A549 (cell line): ENCODE measurements around the gene TNS3. TPM values are rescaled to one million over a fixed set of nuclear protein-coding genes. Genes with fewer than 3 reads are reported as not detected.

Experiments
- ATAC-seq, 2 experiments: fragments of 200-7000 bp in 1 of 2; fragments of >200 bp in 1 of 2; cut with Nextera tagmentation in 1 of 2; cut with Tn5 transposase in 1 of 2; 3 replicates each; pipeline versions ENCODE4 v1.8.0 to v1.9.1; 2018 to 2020; ENCODE audit warnings: mild to moderate bottlenecking in 1 of 2, moderate library complexity in 1 of 2
- CTCF ChIA-PET: fragments of 300-600 bp; sonication (Branson Sonifier 250); formaldehyde crosslinking; extraction: SDS; loops from one replicate; lab custom pipeline; 2021; ENCODE audit warnings: antibody characterized with exemption, inconsistent platforms; lab: Yijun Ruan, JAX
- POLR2A ChIA-PET: fragments of 350-600 bp; formaldehyde crosslinking; extraction: SDS; loops from one replicate; lab custom pipeline; 2021; ENCODE audit warnings: antibody characterized with exemption, inconsistent platforms; lab: Yijun Ruan, JAX
- DNase-seq, 2 experiments: peaks; one replicate each; pipeline versions ENCODE4 v3.0.0 to v3.0.0-alpha.2; 2011 to 2016; ENCODE audit warnings: low read depth in 1 of 2, low spot score in 1 of 2
- FAIRE-seq: peaks from 2 replicates; lab custom pipeline; 2011; peaks lifted over from hg19 to GRCh38; lab: Jason Lieb, UNC
- H3K27ac ChIP-seq, 2 experiments: fragments of >200 bp; sonication (Bioruptor Twin); formaldehyde crosslinking; 3 replicates each; pipeline ENCODE4 v1.5.1; 2016 to 2017
- H3K4me1 ChIP-seq: fragments of >200 bp; sonication (Bioruptor Twin); formaldehyde crosslinking; 3 replicates; pipeline ENCODE4 v1.6.1; 2016
- H3K4me2 ChIP-seq: fragments of >200 bp; sonication (Bioruptor Twin); formaldehyde crosslinking; 3 replicates; pipeline ENCODE4 v1.6.1; 2016
- H3K4me3 ChIP-seq: fragments of >200 bp; sonication (Bioruptor Twin); formaldehyde crosslinking; 3 replicates; pipeline ENCODE4 v1.5.1; 2016
- H3K9me3 ChIP-seq: fragments of >200 bp; sonication (Bioruptor Twin); formaldehyde crosslinking; 3 replicates; pipeline ENCODE4 v1.6.1; 2016
- CBX8 ChIP-seq: fragments of 200-600 bp; sonication (generic); IDR thresholded peaks from 2 replicates; pipeline ENCODE4 v1.6.1; 2016
- EHF ChIP-seq: fragments of 250-450 bp; sonication (Bioruptor Pico); IDR thresholded peaks from 2 replicates; pipeline ENCODE4 v1.5.0; 2020; ENCODE audit warnings: mild to moderate bottlenecking
- EHMT2 ChIP-seq: fragments of 200-600 bp; sonication (generic); IDR thresholded peaks from 2 replicates; pipeline ENCODE4 v1.6.1; 2016; ENCODE audit warnings: antibody characterized with exemption, low read depth, mild to moderate bottlenecking, moderate library complexity
- EP300 ChIP-seq, 2 experiments: fragments of >200 bp; sonication (Bioruptor Twin); formaldehyde crosslinking; IDR thresholded peaks; 2 replicates in 1 of 2; 3 replicates in 1 of 2; pipeline ENCODE4 v1.6.1; 2016 to 2017
- FOSB ChIP-seq: fragments of 250-450 bp; sonication (Bioruptor Pico); IDR thresholded peaks from 2 replicates; pipeline ENCODE4 v1.5.0; 2020; ENCODE audit warnings: mild to moderate bottlenecking, moderate library complexity
- FOSL2 ChIP-seq, 2 experiments: fragments of 450-650 bp in 1 of 2; fragments of >200 bp in 1 of 2; sonication (Bioruptor Twin) in 1 of 2; formaldehyde crosslinking; IDR thresholded peaks; 2 replicates each; pipeline versions ENCODE4 v1.5.0 to v1.6.1; 2016 to 2020; ENCODE audit warnings: mild to moderate bottlenecking in 1 of 2, moderate library complexity in 1 of 2
- FOXS1 ChIP-seq: fragments of 250-450 bp; sonication (Bioruptor Pico); IDR thresholded peaks from 2 replicates; pipeline ENCODE4 v1.5.0; 2020; ENCODE audit warnings: mild to moderate bottlenecking, moderate library complexity
- GATA3 ChIP-seq: IDR thresholded peaks from 2 replicates; pipeline ENCODE4 v1.6.1; 2012; ENCODE audit warnings: borderline replicate concordance
- HDAC2 ChIP-seq: fragments of 200-600 bp; sonication (generic); IDR thresholded peaks from 2 replicates; pipeline ENCODE4 v1.6.1; 2016
- HEYL ChIP-seq: fragments of 250-450 bp; sonication (Bioruptor Pico); IDR thresholded peaks from 2 replicates; pipeline ENCODE4 v1.8.0; 2021; ENCODE audit warnings: mild to moderate bottlenecking, moderate library complexity
- HMGXB4 ChIP-seq: fragments of 250-450 bp; sonication (Bioruptor Pico); IDR thresholded peaks from 2 replicates; pipeline ENCODE4 v1.5.0; 2021; ENCODE audit warnings: mild to moderate bottlenecking, moderate library complexity, borderline replicate concordance
- HOXB13 ChIP-seq: fragments of 250-450 bp; sonication (Bioruptor Pico); IDR thresholded peaks from 2 replicates; pipeline ENCODE4 v1.5.0; 2020; ENCODE audit warnings: low read depth, mild to moderate bottlenecking, moderate library complexity
- KDM1A ChIP-seq: fragments of 200-600 bp; sonication (generic); IDR thresholded peaks from 2 replicates; pipeline ENCODE4 v1.6.1; 2016; ENCODE audit warnings: low read depth, mild to moderate bottlenecking
- NR3C1 ChIP-seq: fragments of >200 bp; sonication (Bioruptor Twin); formaldehyde crosslinking; IDR thresholded peaks from 3 replicates; pipeline ENCODE4 v1.6.1; 2017
- REST ChIP-seq: fragments of 200-600 bp; sonication (generic); IDR thresholded peaks from 2 replicates; pipeline ENCODE4 v1.6.1; 2016; ENCODE audit warnings: antibody characterized with exemption, mild to moderate bottlenecking, moderate library complexity
- RNF2 ChIP-seq: fragments of 200-600 bp; sonication (generic); IDR thresholded peaks from 2 replicates; pipeline ENCODE4 v1.6.1; 2016; ENCODE audit warnings: low read depth, mild to moderate bottlenecking, antibody characterized with exemption, moderate library complexity, borderline replicate concordance
- TFCP2L1 ChIP-seq: fragments of 250-450 bp; sonication (Bioruptor Pico); IDR thresholded peaks from 2 replicates; pipeline ENCODE4 v1.5.0; 2021; ENCODE audit warnings: mild to moderate bottlenecking
- TP53 ChIP-seq: fragments of 250-450 bp; sonication (Bioruptor Pico); IDR thresholded peaks from 2 replicates; pipeline ENCODE4 v1.5.0; 2021; ENCODE audit warnings: mild to moderate bottlenecking, moderate library complexity
- USF2 ChIP-seq: fragments of 450-650 bp; IDR thresholded peaks from 2 replicates; pipeline ENCODE4 v1.6.1; 2014; ENCODE audit warnings: antibody characterized with exemption
- ZC3H11A ChIP-seq: fragments of 450-650 bp; IDR thresholded peaks from 2 replicates; pipeline ENCODE4 v1.6.1; 2014; ENCODE audit warnings: antibody characterized with exemption, mild to moderate bottlenecking
- ZFP36 ChIP-seq: fragments of 450-650 bp; IDR thresholded peaks from 2 replicates; pipeline ENCODE4 v1.6.1; 2014; ENCODE audit warnings: borderline replicate concordance; ENCODE audit not compliant: partially characterized antibody
- ZNF302 ChIP-seq: fragments of 250-450 bp; sonication (Bioruptor Pico); IDR thresholded peaks from 2 replicates; pipeline ENCODE4 v1.9.0; 2021; ENCODE audit warnings: inconsistent platforms, mild to moderate bottlenecking, moderate library complexity
- ZSCAN20 ChIP-seq: fragments of 250-450 bp; sonication (Bioruptor Pico); IDR thresholded peaks from 2 replicates; pipeline ENCODE4 v1.8.0; 2022; ENCODE audit warnings: mild to moderate bottlenecking, moderate library complexity
- WGBS: methylation state at CpG from one replicate; pipeline ENCODE4 v1.1.6; 2017; ENCODE audit errors: missing lambda C conversion rate; 5-methylcytosine and 5-hydroxymethylcytosine counted together
- polyA plus RNA-seq, 4 experiments: library from polyadenylated mRNA; depleted of rRNA in 3 of 4; stranded (reverse); fragments of >200 nt; fragmentation: RNase III in 1 of 4; extraction: RNeasy Plus Mini Kit Qiagen cat#74134 plus additional on column Dnase treatment in 1 of 4; gene quantifications; 2 replicates in 3 of 4; 3 replicates in 1 of 4; pipeline ENCODE4 v1.2.3, GENCODE V29; 2011 to 2017

Gene TNS3
- polyA plus RNA-seq, 2 of the 4 experiments (the other 2 are of a cell fraction) = 107 to 134 TPM

GRCh38 chr7:47258798-47259197 is 323.1 kb downstream of the TNS3 start:
- no peaks in the 10 kb centered on the region for H3K9me3 ChIP-seq
- peaks cover 6% of the 10 kb centered on the region; the same call in 2 of the 3 replicates for H3K4me1 ChIP-seq
- ChIA-PET CTCF (interaction anchor here (0.6 to 6.0 kb wide), 3 partner anchors 7 to 1341 kb away, joined by 3 to 69 read pairs (median 4); no protein-coding TSS in a partner anchor), POLR2A (no interaction called here)
- no peak for ATAC-seq
- TF ChIP-seq EHMT2 (no peak), EP300 (IDR thresholded peaks at IDR 0.05) (no peak), EHF (CRISPR knock-in tag) (no peak), USF2 (no peak), KDM1A (no peak), ZFP36 (no peak), NR3C1 (no peak)
- 85% methylated on average over 2 of the region's 2 CpGs for WGBS
- FAIRE-seq = no peak
- no peak overlapping the region for H3K4me3 ChIP-seq
- no peak for DNase-seq
- no peak overlapping the region for H3K4me2 ChIP-seq
- H3K27ac ChIP-seq = no peak overlapping the region

GRCh38 chr7:47256016-47256415 is 325.9 kb downstream of the TNS3 start:
- CTCF ChIA-PET = interaction anchor here (1.0 to 6.0 kb wide), 7 partner anchors 10 to 1340 kb away, joined by 3 to 69 read pairs (median 4); partner anchors contain the start of gene IGFBP3
- Histone ChIP-seq H3K9me3 (no peaks in the 10 kb centered on the region), H3K4me3 (no peak overlapping the region), H3K4me2 (no peak overlapping the region), H3K4me1 (peaks cover 13% of the 10 kb centered on the region), H3K27ac (no peak overlapping the region)
- POLR2A ChIA-PET = no interaction called here
- FAIRE-seq (no peak), DNase-seq (no peak), ATAC-seq (no peak)
- WGBS = 39% methylated on average over 4 of the region's 4 CpGs
- TF ChIP-seq TP53 (CRISPR knock-in tag) (no peak), GATA3 (no peak), HDAC2 (no peak), FOSL2 (IDR thresholded peaks at IDR 0.05) (no peak), FOSL2 (CRISPR knock-in tag; IDR thresholded peaks at IDR 0.05) (no peak), NR3C1 (no peak), ZSCAN20 (CRISPR knock-in tag) (no peak)

GRCh38 chr7:47255441-47255840 is 326.5 kb downstream of the TNS3 start:
- FAIRE-seq (no peak), DNase-seq (no peak), ATAC-seq (no peak)
- Histone ChIP-seq H3K4me2 (no peak overlapping the region), H3K4me1 (peaks cover 13% of the 10 kb centered on the region), H3K27ac (no peak overlapping the region), H3K9me3 (no peaks in the 10 kb centered on the region), H3K4me3 (no peak overlapping the region)
- TF ChIP-seq ZNF302 (CRISPR knock-in tag) = no peak
- TF ChIP-seq RNF2 = no peak
- TF ChIP-seq REST = no peak
- TF ChIP-seq FOXS1 (CRISPR knock-in tag) = no peak
- TF ChIP-seq CBX8 = no peak
- no peak for TF ChIP-seq EHMT2
- no peak for TF ChIP-seq HEYL (CRISPR knock-in tag)
- TF ChIP-seq HDAC2 = no peak
- no peak for TF ChIP-seq HOXB13
- no peak for TF ChIP-seq HMGXB4 (CRISPR knock-in tag)
- no peak for TF ChIP-seq TFCP2L1 (CRISPR knock-in tag)
- TF ChIP-seq FOSB (CRISPR knock-in tag) = no peak
- no peak for TF ChIP-seq ZC3H11A
- ChIA-PET CTCF (interaction anchor here (1.0 to 6.0 kb wide), 8 partner anchors 10 to 1340 kb away, joined by 3 to 69 read pairs (median 4); partner anchors contain the start of gene IGFBP3), POLR2A (no interaction called here)
- WGBS = 62% methylated on average over 3 of the region's 3 CpGs
